ENCODE data around the gene DGKG.

GRCh38 chr3:186307594-186308221 lies 54.3 kb downstream of the DGKG start:
- TF ChIP-seq, protein P1, sequence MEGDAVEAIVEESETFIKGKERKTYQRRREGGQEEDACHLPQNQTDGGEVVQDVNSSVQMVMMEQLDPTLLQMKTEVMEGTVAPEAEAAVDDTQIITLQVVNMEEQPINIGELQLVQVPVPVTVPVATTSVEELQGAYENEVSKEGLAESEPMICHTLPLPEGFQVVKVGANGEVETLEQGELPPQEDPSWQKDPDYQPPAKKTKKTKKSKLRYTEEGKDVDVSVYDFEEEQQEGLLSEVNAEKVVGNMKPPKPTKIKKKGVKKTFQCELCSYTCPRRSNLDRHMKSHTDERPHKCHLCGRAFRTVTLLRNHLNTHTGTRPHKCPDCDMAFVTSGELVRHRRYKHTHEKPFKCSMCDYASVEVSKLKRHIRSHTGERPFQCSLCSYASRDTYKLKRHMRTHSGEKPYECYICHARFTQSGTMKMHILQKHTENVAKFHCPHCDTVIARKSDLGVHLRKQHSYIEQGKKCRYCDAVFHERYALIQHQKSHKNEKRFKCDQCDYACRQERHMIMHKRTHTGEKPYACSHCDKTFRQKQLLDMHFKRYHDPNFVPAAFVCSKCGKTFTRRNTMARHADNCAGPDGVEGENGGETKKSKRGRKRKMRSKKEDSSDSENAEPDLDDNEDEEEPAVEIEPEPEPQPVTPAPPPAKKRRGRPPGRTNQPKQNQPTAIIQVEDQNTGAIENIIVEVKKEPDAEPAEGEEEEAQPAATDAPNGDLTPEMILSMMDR (IDR thresholded peaks at IDR 0.05) = no peak
- TF ChIP-seq EP300 (IDR thresholded peaks at IDR 0.05) = no peak
- TF ChIP-seq RFX5 (IDR thresholded peaks at IDR 0.05) = no peak
- TF ChIP-seq RAD21 (conservative IDR thresholded peaks at IDR 0.05 in 1 of 2, IDR thresholded peaks at IDR 0.05 in 1 of 2) = no peak
- no peak for TF ChIP-seq POLR2A (IDR thresholded peaks at IDR 0.05; ENCODE audit: low read length)
- TF ChIP-seq REST (IDR thresholded peaks at IDR 0.05) = peak; percentile 92
- TF ChIP-seq, protein P2, sequence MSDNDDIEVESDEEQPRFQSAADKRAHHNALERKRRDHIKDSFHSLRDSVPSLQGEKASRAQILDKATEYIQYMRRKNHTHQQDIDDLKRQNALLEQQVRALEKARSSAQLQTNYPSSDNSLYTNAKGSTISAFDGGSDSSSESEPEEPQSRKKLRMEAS (IDR thresholded peaks at IDR 0.05) = no peak
- TF ChIP-seq ZFP36 (IDR thresholded peaks at IDR 0.05; ENCODE audit: borderline replicate concordance, partially characterized antibody) = no peak

Data from A549 (cell line).